ENCODE measurements around the gene CXCL16. TPM values are rescaled to one million over a fixed set of nuclear protein-coding genes. Genes with fewer than 3 reads are reported as not detected.

Gene CXCL16
- total RNA-seq, 1 donor from 2014 or later, result not detected

DNA sequence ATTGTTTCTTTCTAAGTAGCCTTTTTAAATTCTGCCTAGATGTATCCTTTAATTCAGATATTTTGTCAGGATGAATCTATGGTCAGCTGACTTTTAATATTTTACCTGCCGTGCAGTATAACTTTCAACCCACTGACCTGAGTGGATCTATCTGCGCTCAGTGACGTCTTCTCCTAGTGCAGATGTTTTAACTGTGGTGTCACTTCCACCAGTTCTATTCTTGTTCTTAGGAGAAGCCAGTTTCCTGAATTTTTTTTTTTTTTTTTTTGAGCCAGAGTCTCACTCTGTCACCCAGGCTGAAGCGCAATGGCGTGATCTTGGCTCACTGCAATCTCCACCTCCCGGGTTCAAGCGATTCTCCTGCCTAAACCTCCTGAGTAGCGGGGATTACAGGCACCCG is 27.0 kb upstream of the CXCL16 start:
- no peak overlapping the region for H3K4me3 Mint-ChIP-seq (ENCODE audit: unreplicated experiment)
- no peaks in the 10 kb centered on the region for H3K9me3 Mint-ChIP-seq (ENCODE audit: unreplicated experiment)
- TF ChIP-seq, protein P1, sequence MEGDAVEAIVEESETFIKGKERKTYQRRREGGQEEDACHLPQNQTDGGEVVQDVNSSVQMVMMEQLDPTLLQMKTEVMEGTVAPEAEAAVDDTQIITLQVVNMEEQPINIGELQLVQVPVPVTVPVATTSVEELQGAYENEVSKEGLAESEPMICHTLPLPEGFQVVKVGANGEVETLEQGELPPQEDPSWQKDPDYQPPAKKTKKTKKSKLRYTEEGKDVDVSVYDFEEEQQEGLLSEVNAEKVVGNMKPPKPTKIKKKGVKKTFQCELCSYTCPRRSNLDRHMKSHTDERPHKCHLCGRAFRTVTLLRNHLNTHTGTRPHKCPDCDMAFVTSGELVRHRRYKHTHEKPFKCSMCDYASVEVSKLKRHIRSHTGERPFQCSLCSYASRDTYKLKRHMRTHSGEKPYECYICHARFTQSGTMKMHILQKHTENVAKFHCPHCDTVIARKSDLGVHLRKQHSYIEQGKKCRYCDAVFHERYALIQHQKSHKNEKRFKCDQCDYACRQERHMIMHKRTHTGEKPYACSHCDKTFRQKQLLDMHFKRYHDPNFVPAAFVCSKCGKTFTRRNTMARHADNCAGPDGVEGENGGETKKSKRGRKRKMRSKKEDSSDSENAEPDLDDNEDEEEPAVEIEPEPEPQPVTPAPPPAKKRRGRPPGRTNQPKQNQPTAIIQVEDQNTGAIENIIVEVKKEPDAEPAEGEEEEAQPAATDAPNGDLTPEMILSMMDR (IDR thresholded peaks at IDR 0.05; ENCODE audit: partially characterized antibody, unreplicated experiment), result no peak
- no peaks in the 10 kb centered on the region for H3K4me1 Mint-ChIP-seq (ENCODE audit: low read depth, unreplicated experiment)
- H3K27me3 Mint-ChIP-seq (ENCODE audit: unreplicated experiment), result peaks cover 6% of the 10 kb centered on the region
- H3K36me3 Mint-ChIP-seq (ENCODE audit: unreplicated experiment), result no peaks in the 10 kb centered on the region
- H3K27ac Mint-ChIP-seq (ENCODE audit: unreplicated experiment), result no peak overlapping the region
- DNase-seq, result no peak

DNA sequence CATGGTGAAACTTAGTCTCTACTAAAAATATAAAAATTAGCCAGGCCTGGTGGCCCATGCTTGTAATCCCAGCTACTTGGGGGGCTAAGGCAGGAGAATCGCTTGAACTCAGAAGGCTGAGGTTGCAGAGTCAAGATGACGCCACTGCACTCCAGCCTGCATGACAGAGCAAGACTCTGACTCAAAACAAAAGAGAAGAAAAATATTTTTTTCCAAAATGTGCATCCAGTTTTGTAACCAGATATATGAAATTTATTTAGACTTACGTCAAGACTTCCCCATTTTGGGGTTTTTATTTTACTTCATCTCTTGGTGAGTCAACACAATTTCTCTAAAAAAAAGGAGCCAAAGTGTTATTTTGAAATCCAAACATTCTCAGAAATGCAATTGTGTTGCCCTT is 26.5 kb upstream of the CXCL16 start:
- no peak overlapping the region for H3K27ac Mint-ChIP-seq (ENCODE audit: unreplicated experiment)
- peaks cover 4% of the 10 kb centered on the region for H3K27me3 Mint-ChIP-seq (ENCODE audit: unreplicated experiment)
- DNase-seq, result no peak
- H3K4me1 Mint-ChIP-seq (ENCODE audit: low read depth, unreplicated experiment), result no peaks in the 10 kb centered on the region
- no peak overlapping the region for H3K4me3 Mint-ChIP-seq (ENCODE audit: unreplicated experiment)
- H3K9me3 Mint-ChIP-seq (ENCODE audit: unreplicated experiment), result no peaks in the 10 kb centered on the region
- TF ChIP-seq, protein P1 (IDR thresholded peaks at IDR 0.05; ENCODE audit: partially characterized antibody, unreplicated experiment), result no peak
- no peaks in the 10 kb centered on the region for H3K36me3 Mint-ChIP-seq (ENCODE audit: unreplicated experiment)

DNA sequence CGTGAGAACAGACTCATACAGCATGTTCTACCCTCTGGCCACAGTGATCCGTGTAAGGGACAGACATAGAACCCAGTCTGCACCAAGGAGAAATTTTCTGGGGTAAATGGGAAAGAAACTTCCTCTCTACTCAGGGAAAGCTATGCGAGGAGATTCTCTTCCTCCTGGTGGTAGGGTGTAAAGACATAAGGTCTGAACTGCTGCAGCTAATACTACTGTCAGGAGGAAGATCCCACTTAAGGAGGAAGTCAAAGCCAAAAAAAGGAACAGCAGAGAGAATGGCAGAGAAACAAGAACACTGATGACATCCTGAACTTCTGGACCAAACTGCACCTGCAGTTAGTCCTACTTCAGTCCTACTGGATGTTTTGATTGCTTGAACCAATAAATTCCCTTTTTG is 24.9 kb upstream of the CXCL16 start:
- peaks cover 2% of the 10 kb centered on the region for H3K27me3 Mint-ChIP-seq (ENCODE audit: unreplicated experiment)
- no peak overlapping the region for H3K27ac Mint-ChIP-seq (ENCODE audit: unreplicated experiment)
- no peak overlapping the region for H3K4me3 Mint-ChIP-seq (ENCODE audit: unreplicated experiment)
- H3K36me3 Mint-ChIP-seq (ENCODE audit: unreplicated experiment), result no peaks in the 10 kb centered on the region
- TF ChIP-seq, protein P1 (IDR thresholded peaks at IDR 0.05; ENCODE audit: partially characterized antibody, unreplicated experiment), result no peak
- H3K9me3 Mint-ChIP-seq (ENCODE audit: unreplicated experiment), result no peaks in the 10 kb centered on the region
- no peak for DNase-seq
- H3K4me1 Mint-ChIP-seq (ENCODE audit: low read depth, unreplicated experiment), result no peaks in the 10 kb centered on the region

DNA sequence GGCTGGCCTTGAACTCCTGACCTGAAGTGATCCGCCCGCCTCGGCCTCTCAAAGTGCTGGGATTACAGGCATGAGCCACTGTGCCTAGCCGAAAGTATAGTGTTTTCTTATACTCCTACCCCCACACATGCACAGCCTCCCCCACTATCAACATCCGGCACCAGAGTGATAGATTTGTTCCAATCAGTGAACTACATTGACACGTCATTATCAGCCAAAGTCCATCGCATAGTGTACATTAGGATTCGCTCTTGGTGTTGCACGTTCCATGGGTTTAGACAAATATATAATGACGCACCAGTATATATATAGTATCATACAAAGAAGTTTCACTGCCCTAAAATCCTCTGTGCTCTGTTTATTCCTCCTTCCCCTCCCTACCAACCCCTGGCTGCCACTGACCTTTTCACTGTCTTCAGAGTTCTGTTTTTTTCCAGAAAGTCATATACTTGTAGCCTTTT is 20.1 kb upstream of the CXCL16 start:
- TF ChIP-seq, protein P1 (IDR thresholded peaks at IDR 0.05; ENCODE audit: partially characterized antibody, unreplicated experiment), result no peak
- H3K36me3 Mint-ChIP-seq (ENCODE audit: unreplicated experiment), result no peaks in the 10 kb centered on the region

DNA sequence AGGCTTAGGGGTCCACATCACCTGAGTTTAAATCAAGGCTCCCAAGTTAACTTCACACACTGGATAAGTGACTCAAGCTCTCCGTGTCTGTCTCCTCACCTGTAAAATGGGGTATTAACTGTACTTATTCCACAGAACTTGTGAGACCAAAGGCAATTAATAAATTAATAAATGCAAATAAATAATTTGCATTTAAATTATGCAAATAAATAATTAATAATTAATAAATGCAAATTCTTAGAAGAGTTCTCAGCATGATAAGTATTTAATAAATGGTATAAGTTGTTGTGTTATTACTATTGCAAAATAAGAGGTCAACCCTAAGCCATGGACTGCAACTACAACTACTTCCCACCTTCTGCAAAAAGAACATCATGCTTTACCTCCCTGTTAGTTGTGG is 13.7 kb upstream of the CXCL16 start:
- Mint-ChIP-seq H3K4me3 (ENCODE audit: unreplicated experiment) (no peak overlapping the region), H3K27me3 (ENCODE audit: unreplicated experiment) (no peaks in the 10 kb centered on the region), H3K4me1 (ENCODE audit: low read depth, unreplicated experiment) (no peaks in the 10 kb centered on the region), H3K9me3 (ENCODE audit: unreplicated experiment) (peaks cover 5% of the 10 kb centered on the region), H3K36me3 (ENCODE audit: unreplicated experiment) (no peaks in the 10 kb centered on the region), H3K27ac (ENCODE audit: unreplicated experiment) (no peak overlapping the region)
- TF ChIP-seq, protein P1 (IDR thresholded peaks at IDR 0.05; ENCODE audit: partially characterized antibody, unreplicated experiment), result no peak
- DNase-seq, result no peak

More for the DNA sequence above, 20.1 kb upstream of the CXCL16 start:
- H3K4me3 Mint-ChIP-seq (ENCODE audit: unreplicated experiment), result no peak overlapping the region
- no peak for DNase-seq
- no peak overlapping the region for H3K27ac Mint-ChIP-seq (ENCODE audit: unreplicated experiment)
- H3K4me1 Mint-ChIP-seq (ENCODE audit: low read depth, unreplicated experiment), result no peaks in the 10 kb centered on the region
- H3K9me3 Mint-ChIP-seq (ENCODE audit: unreplicated experiment), result peaks cover 2% of the 10 kb centered on the region
- peaks cover 2% of the 10 kb centered on the region for H3K27me3 Mint-ChIP-seq (ENCODE audit: unreplicated experiment)
